A549 (cell line): ENCODE results near the gene HES4. TPM values are rescaled to one million over a fixed set of nuclear protein-coding genes. Genes with fewer than 3 reads are reported as not detected.

Source experiments
- ATAC-seq, 2 experiments: fragments of 200-7000 bp in 1 of 2; fragments of >200 bp in 1 of 2; cut with Nextera tagmentation in 1 of 2; cut with Tn5 transposase in 1 of 2; 3 replicates each; pipeline versions ENCODE4 v1.8.0 to v1.9.1; 2018 to 2020; ENCODE audit warnings: mild to moderate bottlenecking in 1 of 2, moderate library complexity in 1 of 2
- CTCF ChIA-PET: fragments of 300-600 bp; sonication (Branson Sonifier 250); formaldehyde crosslinking; extraction: SDS; loops from one replicate; lab custom pipeline; 2021; ENCODE audit warnings: antibody characterized with exemption, inconsistent platforms; lab: Yijun Ruan, JAX
- POLR2A ChIA-PET: fragments of 350-600 bp; formaldehyde crosslinking; extraction: SDS; loops from one replicate; lab custom pipeline; 2021; ENCODE audit warnings: antibody characterized with exemption, inconsistent platforms; lab: Yijun Ruan, JAX
- DNase-seq, 2 experiments: peaks; one replicate each; pipeline versions ENCODE4 v3.0.0 to v3.0.0-alpha.2; 2011 to 2016; ENCODE audit warnings: low read depth in 1 of 2, low spot score in 1 of 2
- FAIRE-seq: peaks from 2 replicates; lab custom pipeline; 2011; peaks lifted over from hg19 to GRCh38; lab: Jason Lieb, UNC
- H3K27ac ChIP-seq, 2 experiments: fragments of >200 bp; sonication (Bioruptor Twin); formaldehyde crosslinking; 3 replicates each; pipeline ENCODE4 v1.5.1; 2016 to 2017
- H3K4me1 ChIP-seq: fragments of >200 bp; sonication (Bioruptor Twin); formaldehyde crosslinking; 3 replicates; pipeline ENCODE4 v1.6.1; 2016
- H3K4me2 ChIP-seq: fragments of >200 bp; sonication (Bioruptor Twin); formaldehyde crosslinking; 3 replicates; pipeline ENCODE4 v1.6.1; 2016
- H3K4me3 ChIP-seq: fragments of >200 bp; sonication (Bioruptor Twin); formaldehyde crosslinking; 3 replicates; pipeline ENCODE4 v1.5.1; 2016
- H3K9me3 ChIP-seq: fragments of >200 bp; sonication (Bioruptor Twin); formaldehyde crosslinking; 3 replicates; pipeline ENCODE4 v1.6.1; 2016
- BCL3 ChIP-seq: fragments of >200 bp; sonication (Bioruptor Twin); formaldehyde crosslinking; IDR thresholded peaks from 3 replicates; pipeline ENCODE4 v1.6.1; 2016
- EHMT2 ChIP-seq: fragments of 200-600 bp; sonication (generic); IDR thresholded peaks from 2 replicates; pipeline ENCODE4 v1.6.1; 2016; ENCODE audit warnings: antibody characterized with exemption, low read depth, mild to moderate bottlenecking, moderate library complexity
- FOSL2 ChIP-seq, 2 experiments: fragments of 450-650 bp in 1 of 2; fragments of >200 bp in 1 of 2; sonication (Bioruptor Twin) in 1 of 2; formaldehyde crosslinking; IDR thresholded peaks; 2 replicates each; pipeline versions ENCODE4 v1.5.0 to v1.6.1; 2016 to 2020; ENCODE audit warnings: mild to moderate bottlenecking in 1 of 2, moderate library complexity in 1 of 2
- HES2 ChIP-seq: fragments of >200 bp; sonication (Bioruptor Twin); formaldehyde crosslinking; IDR thresholded peaks from 2 replicates; pipeline ENCODE4 v1.6.1; 2016
- HEYL ChIP-seq: fragments of 250-450 bp; sonication (Bioruptor Pico); IDR thresholded peaks from 2 replicates; pipeline ENCODE4 v1.8.0; 2021; ENCODE audit warnings: mild to moderate bottlenecking, moderate library complexity
- MAX ChIP-seq: IDR thresholded peaks from 2 replicates; pipeline ENCODE4 v1.6.1; 2012
- NFE2L2 ChIP-seq: fragments of 150-350 bp; conservative IDR thresholded peaks from 2 replicates; pipeline ENCODE4 v1.6.1; 2014; ENCODE audit warnings: low read length
- NPAS2 ChIP-seq: fragments of 250-450 bp; sonication (Bioruptor Pico); IDR thresholded peaks from 2 replicates; pipeline ENCODE4 v1.8.0; 2022; ENCODE audit warnings: mild to moderate bottlenecking, moderate library complexity, borderline replicate concordance
- NR3C1 ChIP-seq: fragments of >200 bp; sonication (Bioruptor Twin); formaldehyde crosslinking; IDR thresholded peaks from 3 replicates; pipeline ENCODE4 v1.6.1; 2017
- PHF8 ChIP-seq: fragments of 200-600 bp; sonication (generic); IDR thresholded peaks from 2 replicates; pipeline ENCODE4 v1.6.1; 2016; ENCODE audit warnings: low read depth, mild to moderate bottlenecking, antibody characterized with exemption, moderate library complexity, borderline replicate concordance
- RAD21 ChIP-seq, 2 experiments: fragments of >200 bp in 1 of 2; sonication (Bioruptor Twin) in 1 of 2; formaldehyde crosslinking in 1 of 2; IDR thresholded peaks in 1 of 2; conservative IDR thresholded peaks in 1 of 2; 2 replicates in 1 of 2; 3 replicates in 1 of 2; pipeline ENCODE4 v1.6.1; 2012 to 2018; ENCODE audit warnings: inconsistent platforms in 1 of 2
- TFCP2L1 ChIP-seq: fragments of 250-450 bp; sonication (Bioruptor Pico); IDR thresholded peaks from 2 replicates; pipeline ENCODE4 v1.5.0; 2021; ENCODE audit warnings: mild to moderate bottlenecking
- USF2 ChIP-seq: fragments of 450-650 bp; IDR thresholded peaks from 2 replicates; pipeline ENCODE4 v1.6.1; 2014; ENCODE audit warnings: antibody characterized with exemption
- WGBS: methylation state at CpG from one replicate; pipeline ENCODE4 v1.1.6; 2017; ENCODE audit errors: missing lambda C conversion rate; 5-methylcytosine and 5-hydroxymethylcytosine counted together
- polyA plus RNA-seq, 4 experiments: library from polyadenylated mRNA; depleted of rRNA in 3 of 4; stranded (reverse); fragments of >200 nt; fragmentation: RNase III in 1 of 4; extraction: RNeasy Plus Mini Kit Qiagen cat#74134 plus additional on column Dnase treatment in 1 of 4; gene quantifications; 2 replicates in 3 of 4; 3 replicates in 1 of 4; pipeline ENCODE4 v1.2.3, GENCODE V29; 2011 to 2017

HES4 gene
- polyA plus RNA-seq, 2 of the 4 experiments (the other 2 are of a cell fraction): 5.9 to 8.4 TPM

- TF ChIP-seq PHF8 (no peak), MAX (0 out of 2 replicates have a peak, but pooled peaks have one; percentile 25), NFE2L2 (no peak), HEYL (CRISPR knock-in tag) (no peak), FOSL2 (IDR thresholded peaks at IDR 0.05) (no peak), FOSL2 (CRISPR knock-in tag; IDR thresholded peaks at IDR 0.05) (no peak)
Observed at GRCh38 chr1:975896-976683, 23.8 kb downstream of the HES4 start (continued).

- DNase-seq (no peak), FAIRE-seq (no peak), ATAC-seq (no peak; a peak in 1 of 6 replicates)
- Histone ChIP-seq H3K4me1 (peaks cover 7% of the 10 kb centered on the region; the same call in 1 of the 3 replicates), H3K9me3 (no peaks in the 10 kb centered on the region), H3K4me3 (no peak overlapping the region; the same call in 2 of the 3 replicates), H3K27ac (peak overlapping the region in 1 of 2 experiments; percentile 90; a peak in 2 of 6 replicates), H3K4me2 (peak overlapping the region; percentile 82)
- TF ChIP-seq BCL3 (no peak), RAD21 (conservative IDR thresholded peaks at IDR 0.05 in 1 of 2, IDR thresholded peaks at IDR 0.05 in 1 of 2) (no peak), NPAS2 (CRISPR knock-in tag) (no peak)
- WGBS: 86% methylated on average over 3 of the region's 9 CpGs
- ChIA-PET CTCF (interaction anchor here (0.6 to 3.7 kb wide), 7 partner anchors 9 to 106 kb away, joined by 3 to 26 read pairs (median 5); partner anchors contain the start of gene PLEKHN1), POLR2A (interaction anchor here (1.4 kb wide), 1 partner anchor 9 kb away, joined by 14 read pairs; the partner anchor contains the start of gene PLEKHN1)
Observed at GRCh38 chr1:975365-975764, 24.5 kb downstream of the HES4 start.

- TF ChIP-seq USF2: no peak
- TF ChIP-seq NR3C1: no peak
- TF ChIP-seq HES2: no peak
- CTCF ChIA-PET: interaction anchor here (0.8 to 3.7 kb wide), 4 partner anchors 8 to 70 kb away, joined by 3 to 26 read pairs (median 8); partner anchors contain the start of genes AGRN and PLEKHN1
- POLR2A ChIA-PET: no interaction called here
- WGBS: 84% methylated on average over 16 of the region's 17 CpGs
- ATAC-seq (no peak), DNase-seq (no peak), FAIRE-seq (no peak)
- Histone ChIP-seq H3K9me3 (no peaks in the 10 kb centered on the region), H3K4me2 (no peak overlapping the region; the same call in 2 of the 3 replicates), H3K27ac (no peak overlapping the region; a peak in 1 of 6 replicates), H3K4me1 (peaks cover 7% of the 10 kb centered on the region; the same call in 1 of the 3 replicates), H3K4me3 (no peak overlapping the region)
Observed at GRCh38 chr1:974687-975328, 25.1 kb downstream of the HES4 start.

- no peak for DNase-seq
- no peak overlapping the region for H3K27ac ChIP-seq
- H3K4me3 ChIP-seq: no peak overlapping the region
- POLR2A ChIA-PET: no interaction called here
- ATAC-seq: no peak
- 95% methylated on average over 3 of the region's 11 CpGs for WGBS
- TF ChIP-seq EHMT2 (no peak), TFCP2L1 (no peak)
- TF ChIP-seq, all 56 proteins: peak for 0
- Histone ChIP-seq H3K9me3 (no peaks in the 10 kb centered on the region), H3K4me1 (peaks cover 7% of the 10 kb centered on the region; the same call in 1 of the 3 replicates), H3K4me2 (no peak overlapping the region)
- CTCF ChIA-PET: interaction anchor here (0.8 to 3.7 kb wide), 3 partner anchors 34 to 70 kb away, joined by 3 to 26 read pairs (median 11); partner anchors contain the start of gene AGRN
- FAIRE-seq: no peak
Observed at GRCh38 chr1:974293-974640, 25.6 kb downstream of the HES4 start.
